GM12872 (cell line): ENCODE measurements around the gene TRHDE.

Source experiments
- TF ChIP-seq, protein P1 (sequence below): IDR thresholded peaks from 3 replicates; pipeline ENCODE4 v1.5.1; 2011; ENCODE audit warnings: low read depth, mild to moderate bottlenecking, low read length, moderate library complexity; ENCODE audit not compliant: insufficient read depth

The TRHDE gene

DNA sequence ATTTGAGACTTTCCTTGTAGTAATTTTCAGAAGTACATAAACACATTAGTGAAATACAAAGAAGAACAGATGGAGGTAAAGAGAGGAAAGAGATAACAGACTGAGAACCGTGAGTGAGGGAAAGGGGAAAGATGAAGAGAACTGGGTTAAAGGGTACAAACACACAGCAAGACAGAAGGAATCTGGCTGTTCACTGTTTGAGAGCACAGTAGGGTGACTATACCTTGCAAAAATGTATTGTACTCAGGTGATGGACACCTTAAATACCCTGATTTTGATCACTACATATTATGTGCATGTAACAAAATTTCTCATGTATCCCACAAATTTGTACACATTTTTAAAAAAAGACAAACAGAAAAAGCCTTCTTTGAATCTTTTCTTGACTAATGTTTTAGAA is 2.7 kb upstream of the TRHDE start:
- TF ChIP-seq, protein P1, sequence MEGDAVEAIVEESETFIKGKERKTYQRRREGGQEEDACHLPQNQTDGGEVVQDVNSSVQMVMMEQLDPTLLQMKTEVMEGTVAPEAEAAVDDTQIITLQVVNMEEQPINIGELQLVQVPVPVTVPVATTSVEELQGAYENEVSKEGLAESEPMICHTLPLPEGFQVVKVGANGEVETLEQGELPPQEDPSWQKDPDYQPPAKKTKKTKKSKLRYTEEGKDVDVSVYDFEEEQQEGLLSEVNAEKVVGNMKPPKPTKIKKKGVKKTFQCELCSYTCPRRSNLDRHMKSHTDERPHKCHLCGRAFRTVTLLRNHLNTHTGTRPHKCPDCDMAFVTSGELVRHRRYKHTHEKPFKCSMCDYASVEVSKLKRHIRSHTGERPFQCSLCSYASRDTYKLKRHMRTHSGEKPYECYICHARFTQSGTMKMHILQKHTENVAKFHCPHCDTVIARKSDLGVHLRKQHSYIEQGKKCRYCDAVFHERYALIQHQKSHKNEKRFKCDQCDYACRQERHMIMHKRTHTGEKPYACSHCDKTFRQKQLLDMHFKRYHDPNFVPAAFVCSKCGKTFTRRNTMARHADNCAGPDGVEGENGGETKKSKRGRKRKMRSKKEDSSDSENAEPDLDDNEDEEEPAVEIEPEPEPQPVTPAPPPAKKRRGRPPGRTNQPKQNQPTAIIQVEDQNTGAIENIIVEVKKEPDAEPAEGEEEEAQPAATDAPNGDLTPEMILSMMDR, result no peak

DNA sequence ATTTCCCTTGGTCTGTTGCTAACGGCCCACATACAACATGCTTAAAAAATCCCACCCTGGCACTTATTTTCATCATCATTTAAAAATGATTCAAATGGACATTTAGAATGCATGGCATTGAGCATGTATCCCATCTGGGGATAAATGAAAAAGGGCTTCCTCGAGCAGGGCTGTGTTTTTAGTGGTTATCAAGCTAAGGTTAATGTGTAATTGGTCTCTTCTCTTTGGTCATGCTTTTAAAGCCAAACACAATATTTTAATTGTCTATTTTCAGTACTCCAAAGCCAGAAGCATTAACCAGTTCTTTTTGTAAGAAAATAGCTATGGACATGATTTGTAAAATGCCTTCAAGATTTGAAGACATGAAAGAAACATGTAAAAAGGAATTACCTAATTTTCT is 1.9 kb upstream of the TRHDE start:
- TF ChIP-seq, protein P1, result no peak

DNA sequence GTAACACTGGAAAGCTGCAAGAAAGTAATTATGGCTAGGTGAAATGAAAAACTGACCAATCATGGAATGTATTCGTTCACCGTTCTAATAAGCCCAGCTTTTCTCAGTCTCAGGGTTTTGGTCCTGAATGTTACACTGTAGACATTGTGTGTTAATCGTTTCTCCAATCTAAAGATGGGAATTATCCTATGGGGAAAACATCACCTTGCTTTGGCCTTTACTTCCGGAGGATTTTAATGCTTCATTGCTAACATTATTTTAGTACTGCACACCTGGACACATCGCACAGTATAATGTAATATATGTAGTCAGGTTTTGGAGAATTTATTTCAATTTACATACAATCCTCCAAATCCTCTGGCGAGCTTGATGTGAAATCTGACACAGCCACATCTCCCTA is 1.2 kb upstream of the TRHDE start:
- TF ChIP-seq, protein P1, result no peak

DNA sequence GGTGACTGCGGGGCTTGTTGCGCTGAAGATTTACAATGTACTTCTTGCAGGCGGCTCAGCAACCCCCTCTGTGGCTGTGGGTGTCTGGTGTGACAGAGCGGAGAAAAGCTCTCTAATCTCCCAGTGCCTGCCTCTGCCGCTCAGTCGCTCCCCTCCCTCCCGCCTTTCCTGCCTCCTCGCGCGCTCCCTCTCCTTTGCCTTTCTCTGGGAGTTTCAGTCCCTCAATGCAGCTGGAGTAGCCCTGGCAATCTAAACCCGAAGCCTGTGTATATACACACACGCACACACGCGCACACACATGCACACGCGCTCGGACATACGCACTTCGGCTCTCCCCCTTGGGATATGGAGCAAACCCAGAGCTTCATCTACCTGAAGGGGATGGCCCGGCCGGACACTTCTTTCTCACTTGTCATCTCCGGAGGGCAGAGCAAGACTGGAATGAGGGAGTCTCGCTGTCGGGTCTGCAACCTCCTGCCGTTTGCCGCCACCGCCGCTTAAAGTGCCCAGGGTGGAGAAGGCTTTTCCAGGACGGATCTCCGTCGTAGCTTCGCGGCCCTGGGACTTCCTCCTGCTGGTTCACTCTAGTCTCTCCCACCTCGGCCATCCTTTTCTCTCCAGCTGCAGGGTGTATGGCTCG is 599 bp upstream of the TRHDE start:
- TF ChIP-seq, protein P1, result no peak

DNA sequence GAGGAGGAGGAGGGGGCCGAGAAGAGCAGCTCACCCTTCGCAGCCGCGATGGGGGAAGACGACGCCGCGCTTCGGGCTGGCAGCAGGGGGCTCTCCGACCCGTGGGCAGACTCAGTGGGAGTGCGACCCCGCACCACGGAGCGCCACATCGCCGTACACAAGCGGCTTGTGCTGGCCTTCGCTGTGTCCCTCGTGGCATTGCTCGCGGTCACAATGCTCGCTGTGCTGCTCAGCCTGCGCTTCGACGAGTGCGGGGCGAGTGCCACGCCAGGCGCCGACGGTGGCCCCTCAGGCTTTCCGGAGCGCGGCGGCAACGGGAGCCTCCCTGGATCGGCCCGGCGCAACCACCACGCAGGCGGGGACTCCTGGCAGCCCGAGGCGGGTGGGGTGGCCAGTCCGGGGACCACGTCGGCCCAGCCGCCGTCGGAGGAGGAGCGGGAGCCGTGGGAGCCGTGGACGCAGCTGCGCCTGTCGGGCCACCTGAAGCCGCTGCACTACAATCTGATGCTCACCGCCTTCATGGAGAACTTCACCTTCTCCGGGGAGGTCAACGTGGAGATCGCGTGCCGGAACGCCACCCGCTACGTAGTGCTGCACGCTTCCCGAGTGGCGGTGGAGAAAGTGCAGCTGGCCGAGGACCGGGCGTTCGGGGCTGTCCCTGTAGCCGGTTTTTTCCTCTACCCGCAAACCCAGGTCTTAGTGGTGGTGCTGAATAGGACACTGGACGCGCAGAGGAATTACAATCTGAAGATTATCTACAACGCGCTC is 745 bp downstream of the TRHDE start:
- TF ChIP-seq, protein P1, result no peak

DNA sequence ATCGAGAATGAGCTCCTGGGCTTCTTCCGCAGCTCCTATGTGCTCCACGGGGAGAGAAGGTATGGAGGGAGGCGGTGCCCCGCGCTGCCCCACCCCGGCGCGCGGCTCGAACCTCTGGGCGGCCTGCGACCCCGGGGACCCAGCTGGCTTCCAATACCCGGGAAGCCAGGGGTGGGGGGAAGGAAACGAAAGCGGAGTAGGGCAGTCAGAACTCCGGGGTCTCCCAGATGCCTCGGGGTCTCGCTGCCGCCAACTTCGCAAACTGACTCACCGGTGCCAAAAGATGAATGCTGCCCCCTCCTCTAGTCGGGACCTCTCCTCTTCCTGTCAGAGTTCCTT is 1.3 kb downstream of the TRHDE start:
- TF ChIP-seq, protein P1, result no peak

DNA sequence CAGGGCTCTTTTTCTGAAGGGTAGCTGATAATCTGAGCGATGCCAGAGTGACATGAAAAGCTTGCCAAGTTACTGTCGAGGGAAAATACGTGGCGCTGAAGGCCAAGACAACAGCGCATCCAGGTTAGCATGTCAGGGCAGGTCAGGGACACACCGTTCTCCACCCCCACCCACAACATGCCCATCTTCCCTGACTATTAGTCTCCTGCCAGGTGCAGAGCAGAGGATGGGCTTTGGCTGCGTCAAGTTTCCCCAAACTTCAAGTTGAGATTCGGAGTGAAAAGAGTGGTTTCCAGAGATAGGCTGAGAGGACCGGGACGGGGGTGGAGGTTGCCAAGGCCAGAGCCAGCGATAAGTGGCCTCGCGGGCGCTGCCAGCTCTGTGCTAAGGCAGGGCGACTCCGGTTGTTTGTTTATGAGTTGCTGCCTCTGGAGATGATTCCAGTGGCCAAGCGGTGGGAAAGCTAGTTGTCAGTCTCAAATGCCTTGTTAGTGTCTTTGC is 1.7 kb downstream of the TRHDE start:
- TF ChIP-seq, protein P1, result no peak
